A549 treated with AZD9567 at 1 μM for 4 hours (cell line): ENCODE results near the gene ARPC4. TPM values are rescaled to one million over a fixed set of nuclear protein-coding genes. Genes with fewer than 3 reads are reported as not detected.

Source experiments
- total RNA-seq: library from RNA; stranded (reverse); fragments of 200-300 nt; extraction: Qiagen RNA extraction; gene quantifications from 5 replicates; pipeline ENCODE4 v1.2.3, GENCODE V29; 2022; ENCODE audit not compliant: insufficient read depth

ARPC4 gene
- total RNA-seq = 144 to 268 TPM (median 150 TPM) in 5 replicates

DNA sequence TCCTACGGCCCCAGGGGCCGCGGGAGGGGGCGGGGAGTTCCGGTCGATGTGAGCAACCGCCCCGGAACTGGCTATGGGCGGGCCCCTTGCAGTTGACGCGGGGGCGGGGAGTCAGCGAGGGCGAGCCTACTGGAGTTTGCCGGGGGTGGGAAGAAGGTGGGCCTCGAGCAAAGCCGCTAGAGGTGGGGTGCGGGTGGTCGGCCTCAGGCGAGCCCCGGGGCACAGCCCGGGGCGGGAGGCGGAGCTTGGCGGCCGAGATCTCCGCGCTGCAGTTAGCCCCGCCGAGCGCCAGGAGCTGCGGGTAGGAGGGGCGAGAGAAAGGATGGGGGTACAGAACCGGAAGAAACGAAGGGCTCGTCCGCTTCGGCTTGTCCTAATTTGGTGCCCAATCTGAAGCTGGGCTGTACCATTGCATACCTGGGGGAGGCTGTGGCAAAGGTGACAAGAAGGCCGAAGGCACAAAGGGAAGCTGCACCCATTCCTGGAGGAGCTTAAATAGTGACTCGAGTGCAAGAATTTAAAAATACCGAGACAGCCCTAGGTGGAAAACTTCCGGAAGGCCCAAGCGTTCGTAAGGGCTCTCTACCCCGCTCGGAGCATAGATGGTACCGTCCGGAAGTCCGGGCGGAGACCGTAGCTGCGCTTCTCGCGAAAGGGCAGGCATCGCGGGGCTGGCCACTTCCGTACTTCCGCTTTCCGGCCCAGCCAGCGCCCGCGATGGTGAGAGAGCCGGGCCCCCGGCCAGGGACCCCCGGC is at the start of gene ARPC4, which contains the start of gene TADA3:
TSS of gene ARPC4 (plus strand) at position 678 of the 756 bp plus-strand sequence. CDS start at position 718, 40 bp downstream.
TSS of gene TADA3 (minus strand) at position 69 of the 756 bp plus-strand sequence. CDS start 1,007 bp downstream, outside the sequence.

DNA sequence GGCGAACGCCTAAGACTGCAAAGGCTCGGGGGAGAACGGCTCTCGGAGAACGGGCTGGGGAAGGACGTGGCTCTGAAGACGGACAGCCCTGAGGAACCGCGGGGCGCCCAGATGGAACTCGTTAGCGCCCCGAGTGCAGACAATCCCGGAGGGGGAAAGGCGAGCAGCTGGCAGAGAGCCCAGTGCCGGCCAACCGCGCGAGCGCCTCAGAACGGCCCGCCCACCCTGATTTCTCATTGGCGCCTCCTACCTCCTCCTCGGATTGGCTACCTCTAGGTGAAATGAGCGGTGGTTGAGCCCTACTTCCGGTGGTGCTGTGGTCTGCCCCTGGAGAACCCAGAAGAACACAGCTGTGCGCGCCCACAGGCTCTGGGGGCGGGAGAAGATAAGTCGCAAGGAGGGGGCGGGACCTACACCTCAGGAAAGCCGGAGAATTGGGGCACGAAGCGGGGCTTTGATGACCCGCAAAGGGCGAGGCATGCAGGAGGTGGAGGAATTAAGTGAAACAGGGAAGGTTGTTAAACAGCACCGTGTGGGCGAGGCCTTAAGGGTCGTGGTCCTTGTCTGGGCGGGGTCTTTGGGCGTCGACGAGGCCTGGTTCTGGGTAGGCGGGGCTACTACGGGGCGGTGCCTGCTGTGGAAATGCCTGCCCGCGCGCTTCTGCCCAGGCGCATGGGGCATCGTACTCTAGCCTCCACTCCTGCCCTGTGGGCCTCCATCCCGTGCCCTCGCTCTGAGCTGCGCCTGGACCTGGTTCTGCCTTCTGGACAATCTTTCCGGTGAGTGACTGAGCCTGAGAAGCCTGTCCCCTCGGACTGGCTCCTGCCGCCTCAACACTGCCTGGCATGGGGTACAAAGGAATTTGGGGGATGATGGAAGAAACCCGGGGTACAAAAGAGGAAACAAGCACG is 43.0 kb upstream of the ARPC4 start, which contains the start of gene OGG1:
TSS of gene OGG1 (plus strand) at position 308 of the 911 bp plus-strand sequence. CDS start at position 643, 335 bp downstream.

DNA sequence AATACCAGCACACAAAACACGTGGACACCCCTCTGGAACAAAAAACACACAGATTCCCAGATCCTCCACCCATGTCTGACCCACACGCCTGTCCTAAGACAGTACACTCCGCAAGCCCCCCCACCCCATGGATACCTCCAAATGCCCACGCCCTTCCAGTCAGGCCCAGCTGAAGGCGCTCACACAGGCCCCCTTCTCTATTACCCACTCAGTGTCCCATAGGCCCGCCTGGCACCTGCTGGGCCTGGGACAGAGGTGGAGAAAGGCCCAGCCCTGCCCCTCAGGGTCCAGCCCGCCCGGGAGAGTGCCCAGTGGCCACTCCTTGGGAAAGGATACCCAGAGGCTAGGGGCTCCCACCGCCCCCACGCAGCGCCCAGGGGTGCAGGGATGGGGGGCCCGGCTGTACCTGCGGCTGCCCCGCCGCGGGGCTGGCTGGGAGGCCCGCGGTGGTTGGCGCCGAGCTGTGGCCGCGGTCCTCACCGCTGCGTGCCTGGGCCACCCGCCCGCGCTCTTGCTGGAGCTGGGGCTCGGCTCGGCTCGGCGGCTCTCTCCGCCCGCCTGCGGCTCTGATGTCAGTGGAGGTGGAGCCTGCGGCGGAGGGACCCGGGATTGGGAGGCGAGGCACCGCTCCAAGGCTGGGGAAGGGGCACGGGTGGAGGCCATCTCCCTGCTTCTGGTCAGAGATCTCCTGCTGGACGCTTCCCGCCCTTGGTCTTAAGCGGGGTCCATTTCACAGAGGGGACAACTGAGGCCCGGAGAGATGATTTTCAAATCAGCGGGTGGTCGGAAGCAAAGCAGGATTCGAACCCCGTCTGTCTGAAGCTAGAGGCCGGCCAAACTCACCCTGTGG is 23.2 kb upstream of the ARPC4 start, which contains the start of gene CAMK1:
TSS of gene CAMK1 (minus strand) at position 522 of the 850 bp plus-strand sequence. CDS start 2,198 bp downstream, outside the sequence.

GRCh38 chr3:9809615-9810432 is 16.9 kb downstream of the ARPC4 start, which contains the start of gene TTLL3:
Gene TTLL3 (plus strand): TSS chr3:9810262. CDS start chr3:9810662, 400 bp downstream.

GRCh38 chr3:9843715-9844438 is 51.0 kb downstream of the ARPC4 start, which contains the start of gene RPUSD3:
Gene RPUSD3 (minus strand): TSS chr3:9844008. CDS start chr3:9843990, 18 bp downstream.

Other genes starting within 250 kb of the ARPC4 start
- 0.03 to 0.07 TPM (median 0.04 TPM) in 4 of 5 replicates, not detected in the other for gene LHFPL4, start 239.3 kb upstream of the ARPC4 start, total RNA-seq
- 24.9 to 31.7 TPM (median 29.9 TPM) in 5 replicates for gene MTMR14, start 143.6 kb upstream of the ARPC4 start, total RNA-seq
- gene CPNE9, start 89.2 kb upstream of the ARPC4 start, total RNA-seq = 0.18 to 0.31 TPM (median 0.21 TPM) in 4 of 5 replicates, not detected in the other
- gene BRPF1, start 61.3 kb upstream of the ARPC4 start, total RNA-seq = 17.8 to 20.9 TPM (median 20.0 TPM) in 5 replicates
- 14.7 to 17.9 TPM (median 16.8 TPM) in 5 replicates for gene OGG1, start 43.1 kb upstream of the ARPC4 start, total RNA-seq
- 13.6 to 16.8 TPM (median 16.2 TPM) in 5 replicates for gene CAMK1, start 23.1 kb upstream of the ARPC4 start, total RNA-seq
- 49.0 to 59.0 TPM (median 57.7 TPM) in 5 replicates for gene TADA3, start 609 bp upstream of the ARPC4 start, total RNA-seq
- 6.9 to 10.0 TPM (median 7.9 TPM) in 5 replicates for gene TTLL3, start 17.2 kb downstream of the ARPC4 start, total RNA-seq
- 45.8 to 59.7 TPM (median 56.7 TPM) in 5 replicates for gene RPUSD3, start 50.9 kb downstream of the ARPC4 start, total RNA-seq
- gene CIDEC, start 87.2 kb downstream of the ARPC4 start, total RNA-seq = 30.4 to 45.5 TPM (median 37.8 TPM) in 5 replicates
- gene JAGN1, start 97.5 kb downstream of the ARPC4 start, total RNA-seq = 62.9 to 86.9 TPM (median 83.6 TPM) in 5 replicates
- 0.98 to 1.3 TPM (median 1.2 TPM) in 4 of 5 replicates, not detected in the other for gene IL17RE, start 109.8 kb downstream of the ARPC4 start, total RNA-seq
- 22.3 to 27.2 TPM (median 22.6 TPM) in 5 replicates for gene IL17RC, start 124.0 kb downstream of the ARPC4 start, total RNA-seq
- 11.5 to 14.6 TPM (median 12.6 TPM) in 5 replicates for gene CRELD1, start 140.8 kb downstream of the ARPC4 start, total RNA-seq
- 0.51 to 1.7 TPM (median 1.6 TPM) in 5 replicates for gene PRRT3, start 159.3 kb downstream of the ARPC4 start, total RNA-seq
- gene EMC3, start 193.8 kb downstream of the ARPC4 start, total RNA-seq = 109 to 127 TPM (median 120 TPM) in 5 replicates
- gene FANCD2, start 233.4 kb downstream of the ARPC4 start, total RNA-seq = 18.2 to 20.8 TPM (median 18.5 TPM) in 5 replicates